H9 (cell line): Measurements from ENCODE around the gene VRK3. TPM values are rescaled to one million over a fixed set of nuclear protein-coding genes. Genes with fewer than 3 reads are reported as not detected.
A peak's percentile ranks its signal among the peaks of the same experiment; 100 is the strongest.

ENCODE experiments used
- DNase-seq: peaks from one replicate; pipeline ENCODE4 v3.0.0-alpha.2; 2017
- H2AFZ ChIP-seq: one replicate; pipeline ENCODE4 v1.6.1; 2013; ENCODE audit warnings: mild to moderate bottlenecking, low read length, control low read depth, moderate library complexity
- H2AK5ac ChIP-seq: 2 replicates; pipeline ENCODE4 v1.6.1; 2013; ENCODE audit warnings: low read length, control low read depth, mixed read lengths; ENCODE audit not compliant: insufficient read length
- H2BK120ac ChIP-seq: one replicate; pipeline ENCODE4 v1.6.1; 2013; ENCODE audit warnings: low read depth, mild to moderate bottlenecking, low read length, control low read depth, inconsistent platforms; ENCODE audit not compliant: poor library complexity, severe bottlenecking
- H2BK12ac ChIP-seq: 2 replicates; pipeline ENCODE4 v1.6.1; 2013; ENCODE audit warnings: low read length, control low read depth, mixed read lengths, low read depth; ENCODE audit not compliant: insufficient read length
- H2BK15ac ChIP-seq: 2 replicates; pipeline ENCODE4 v1.6.1; 2013; ENCODE audit warnings: low read depth, low read length, control low read depth
- H2BK20ac ChIP-seq: one replicate; pipeline ENCODE4 v1.6.1; 2013; ENCODE audit warnings: low read depth, mild to moderate bottlenecking, low read length, control low read depth, inconsistent platforms; ENCODE audit not compliant: poor library complexity, severe bottlenecking
- H2BK5ac ChIP-seq: 2 replicates; pipeline ENCODE4 v1.6.1; 2013; ENCODE audit warnings: low read length, control low read depth, mixed read lengths; ENCODE audit not compliant: insufficient read length
- H3K14ac ChIP-seq: 2 replicates; pipeline ENCODE4 v1.6.1; 2013; ENCODE audit warnings: low read length, control low read depth; ENCODE audit not compliant: insufficient read depth
- H3K18ac ChIP-seq: 2 replicates; pipeline ENCODE4 v1.6.1; 2013; ENCODE audit warnings: low read depth, mild to moderate bottlenecking, mixed read lengths, low read length, control low read depth; ENCODE audit not compliant: insufficient read length
- H3K23ac ChIP-seq: 2 replicates; pipeline ENCODE4 v1.6.1; 2013; ENCODE audit warnings: low read length, control low read depth, mixed read lengths, low read depth; ENCODE audit not compliant: insufficient read length
- H3K23me2 ChIP-seq: 2 replicates; pipeline ENCODE4 v1.6.1; 2013; ENCODE audit warnings: low read depth, mild to moderate bottlenecking, mixed read lengths, low read length, control low read depth; ENCODE audit not compliant: insufficient read length, poor library complexity, severe bottlenecking
- H3K27ac ChIP-seq: 2 replicates; pipeline ENCODE4 v1.5.1; 2013; ENCODE audit warnings: low read length, control low read depth, mixed read lengths, low read depth; ENCODE audit not compliant: insufficient read length
- H3K27me3 ChIP-seq: 2 replicates; pipeline ENCODE4 v1.6.1; 2013; ENCODE audit warnings: low read length, control low read depth, inconsistent platforms; ENCODE audit not compliant: insufficient read depth
- H3K4ac ChIP-seq: 2 replicates; pipeline ENCODE4 v1.6.1; 2013; ENCODE audit warnings: low read depth, mild to moderate bottlenecking, control low read depth, inconsistent platforms, low read length, moderate library complexity
- H3K4me1 ChIP-seq: 2 replicates; pipeline ENCODE4 v1.6.1; 2013; ENCODE audit warnings: low read length, control low read depth, inconsistent platforms; ENCODE audit not compliant: insufficient read depth
- H3K4me2 ChIP-seq: 2 replicates; pipeline ENCODE4 v1.6.1; 2013; ENCODE audit warnings: low read length, control low read depth, mixed read lengths; ENCODE audit not compliant: insufficient read length, insufficient read depth
- H3K56ac ChIP-seq: 2 replicates; pipeline ENCODE4 v1.6.1; 2013; ENCODE audit warnings: low read depth, mild to moderate bottlenecking, mixed read lengths, low read length, control low read depth; ENCODE audit not compliant: insufficient read length
- H3K79me1 ChIP-seq: 2 replicates; pipeline ENCODE4 v1.6.1; 2013; ENCODE audit warnings: low read depth, mild to moderate bottlenecking, moderate library complexity, low read length, control low read depth, inconsistent platforms; ENCODE audit not compliant: insufficient read depth, poor library complexity, severe bottlenecking
- H3K79me2 ChIP-seq: 2 replicates; pipeline ENCODE4 v1.6.1; 2013; ENCODE audit warnings: low read length, control low read depth, inconsistent platforms; ENCODE audit not compliant: insufficient read depth
- H3K9ac ChIP-seq: 2 replicates; pipeline ENCODE4 v1.6.1; 2013; ENCODE audit warnings: low read length, control low read depth, mixed read lengths; ENCODE audit not compliant: insufficient read length; ENCODE audit errors: extremely low read depth
- H3K9me3 ChIP-seq: one replicate; pipeline ENCODE4 v1.6.1; 2013; ENCODE audit warnings: low read depth, low read length, inconsistent platforms; ENCODE audit not compliant: control insufficient read depth
- H3T11ph ChIP-seq: one replicate; pipeline ENCODE4 v1.6.1; 2013; ENCODE audit warnings: mild to moderate bottlenecking, low read length, control low read depth, inconsistent platforms
- H4K20me1 ChIP-seq: one replicate; pipeline ENCODE4 v1.6.1; 2013; ENCODE audit not compliant: control insufficient read depth, insufficient read length, insufficient read depth
- H4K5ac ChIP-seq: 2 replicates; pipeline ENCODE4 v1.6.1; 2013; ENCODE audit warnings: low read depth, mild to moderate bottlenecking, mixed read lengths, low read length, control low read depth; ENCODE audit not compliant: insufficient read length
- H4K8ac ChIP-seq: replicated peaks from 2 replicates; pipeline ENCODE4 v1.6.1; 2013; ENCODE audit warnings: low read length, control low read depth, mixed read lengths, low read depth; ENCODE audit not compliant: insufficient read length
- H4K91ac ChIP-seq: 2 replicates; pipeline ENCODE4 v1.6.1; 2013; ENCODE audit warnings: low read depth, mild to moderate bottlenecking, moderate library complexity, mixed read lengths, low read length, control low read depth; ENCODE audit not compliant: insufficient read length
- H3K27ac Mint-ChIP-seq, 3 experiments: 2 replicates in 2 of 3; 3 replicates in 1 of 3; pipeline ENCODE4 v1.8.0; 2020 to 2021; ENCODE audit warnings: mixed read lengths in 3 of 3, mild to moderate bottlenecking in 1 of 3, moderate library complexity in 1 of 3
- H3K27me3 Mint-ChIP-seq: 2 replicates; pipeline ENCODE4 v1.8.0; 2021; ENCODE audit warnings: low read depth, mild to moderate bottlenecking, moderate library complexity, mixed read lengths
- H3K36me3 Mint-ChIP-seq, 3 experiments: 2 replicates in 2 of 3; 3 replicates in 1 of 3; pipeline ENCODE4 v1.8.0; 2020 to 2021; ENCODE audit warnings: low read depth in 3 of 3, mixed read lengths in 3 of 3; ENCODE audit not compliant: insufficient read depth in 1 of 3
- H3K4me1 Mint-ChIP-seq, 2 experiments: 2 replicates each; pipeline ENCODE4 v1.8.0; 2020; ENCODE audit warnings: mixed read lengths in 2 of 2
- H3K4me3 Mint-ChIP-seq, 2 experiments: 2 replicates in 1 of 2; 3 replicates in 1 of 2; pipeline ENCODE4 v1.8.0; 2020 to 2021; ENCODE audit warnings: mild to moderate bottlenecking in 2 of 2, mixed read lengths in 2 of 2, moderate library complexity in 1 of 2
- H3K9me3 Mint-ChIP-seq, 2 experiments: 2 replicates in 1 of 2; 3 replicates in 1 of 2; pipeline ENCODE4 v1.8.0; 2020; ENCODE audit warnings: mild to moderate bottlenecking in 2 of 2, mixed read lengths in 2 of 2, moderate library complexity in 1 of 2
- CTCF ChIP-seq: fragments of 200-600 bp; sonication (generic); conservative IDR thresholded peaks from 3 replicates; pipeline ENCODE4 v1.8.0; 2021; ENCODE audit warnings: antibody characterized with exemption, mild to moderate bottlenecking
- WGBS: extraction: QIAGEN DNeasy Blood & Tissue Kit; methylation state at CpG from one replicate; pipeline ENCODE4 v1.1.7; 2013; ENCODE audit warnings: missing lambda C conversion rate, low lambda C conversion rate, mixed read lengths; ENCODE audit not compliant: insufficient read length; ENCODE audit errors: extremely low coverage; 5-methylcytosine and 5-hydroxymethylcytosine counted together
- total RNA-seq: library from RNA; stranded (reverse); gene quantifications from 2 replicates; pipeline ENCODE4 v1.2.1, GENCODE V29; 2021

Gene VRK3
- total RNA-seq, 1 experiment from 2014 or later = 33.5 TPM

GRCh38 chr19:49957262-49957915, 67.8 kb downstream of the VRK3 start:
- no peak for DNase-seq
- Histone ChIP-seq H3K27ac (no peak overlapping the region), H3K4ac (no peak overlapping the region), H3K79me2 (no peaks in the 10 kb centered on the region), H2BK12ac (no peak overlapping the region), H2BK15ac (no peak overlapping the region), H4K8ac (no peak overlapping the region), H4K20me1 (no peaks in the 10 kb centered on the region), H3K4me1 (peaks cover 3% of the 10 kb centered on the region; the same call in 1 of the 2 replicates), H2BK120ac (no peak overlapping the region), H3K18ac (no peak overlapping the region), H2BK5ac (no peak overlapping the region), H3T11ph (no peak overlapping the region), H3K79me1 (no peaks in the 10 kb centered on the region), H3K4me2 (no peak overlapping the region), H3K9ac (no peak overlapping the region), H3K9me3 (no peaks in the 10 kb centered on the region), H3K23me2 (no peaks in the 10 kb centered on the region), H3K14ac (no peak overlapping the region), H4K91ac (no peak overlapping the region), H4K5ac (no peak overlapping the region), H2AK5ac (no peak overlapping the region), H2BK20ac (peak overlapping the region; percentile 83), H3K23ac (no peak overlapping the region), H2AFZ (no peak overlapping the region), H3K27me3 (no peaks in the 10 kb centered on the region), H3K56ac (no peak overlapping the region)
- Mint-ChIP-seq H3K9me3 (peaks cover 7 to 9% of the 10 kb centered on the region in 2 experiments; a peak in 4 of 5 replicates), H3K27ac (no peak overlapping the region), H3K4me1 (peaks cover 22 to 44% of the 10 kb centered on the region in 2 experiments), H3K4me3 (no peak overlapping the region), H3K27me3 (peaks cover 8% of the 10 kb centered on the region), H3K36me3 (peaks cover 0 to 4% (median 0%) of the 10 kb centered on the region in 3 experiments; a peak in 2 of 7 replicates)
- no CpG with 5 or more reads among the region's 10 CpGs for WGBS
- TF ChIP-seq CTCF = no peak
